Measurements from ENCODE around the gene PPDPF. TPM values are rescaled to one million over a fixed set of nuclear protein-coding genes. Genes with fewer than 3 reads are reported as not detected.

PPDPF gene
- total RNA-seq, 4 donors from 2014 or later: 142 to 613 (median 338) TPM

GRCh38 chr20:63492982-63493381 lies 27.6 kb upstream of the PPDPF start:
- intact Hi-C loops (cut with DNase I): no loop called here
- DNase-seq: no peak
- peaks cover 5 to 25% (median 11%) of the 10 kb centered on the region in 3 donors for H3K4me1 ChIP-seq
- 79 to 87% methylated on average over 9 to 14 of the region's 14 CpGs for WGBS, 2 donors
- TF ChIP-seq POLR2A (IDR thresholded peaks at IDR 0.05): no peak
- TF ChIP-seq, protein P1, sequence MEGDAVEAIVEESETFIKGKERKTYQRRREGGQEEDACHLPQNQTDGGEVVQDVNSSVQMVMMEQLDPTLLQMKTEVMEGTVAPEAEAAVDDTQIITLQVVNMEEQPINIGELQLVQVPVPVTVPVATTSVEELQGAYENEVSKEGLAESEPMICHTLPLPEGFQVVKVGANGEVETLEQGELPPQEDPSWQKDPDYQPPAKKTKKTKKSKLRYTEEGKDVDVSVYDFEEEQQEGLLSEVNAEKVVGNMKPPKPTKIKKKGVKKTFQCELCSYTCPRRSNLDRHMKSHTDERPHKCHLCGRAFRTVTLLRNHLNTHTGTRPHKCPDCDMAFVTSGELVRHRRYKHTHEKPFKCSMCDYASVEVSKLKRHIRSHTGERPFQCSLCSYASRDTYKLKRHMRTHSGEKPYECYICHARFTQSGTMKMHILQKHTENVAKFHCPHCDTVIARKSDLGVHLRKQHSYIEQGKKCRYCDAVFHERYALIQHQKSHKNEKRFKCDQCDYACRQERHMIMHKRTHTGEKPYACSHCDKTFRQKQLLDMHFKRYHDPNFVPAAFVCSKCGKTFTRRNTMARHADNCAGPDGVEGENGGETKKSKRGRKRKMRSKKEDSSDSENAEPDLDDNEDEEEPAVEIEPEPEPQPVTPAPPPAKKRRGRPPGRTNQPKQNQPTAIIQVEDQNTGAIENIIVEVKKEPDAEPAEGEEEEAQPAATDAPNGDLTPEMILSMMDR (IDR thresholded peaks at IDR 0.05): no peak
- no peaks in the 10 kb centered on the region for H3K36me3 ChIP-seq
- no peak overlapping the region for H3K27ac ChIP-seq
- H3K4me3 ChIP-seq: no peak overlapping the region
- no peaks in the 10 kb centered on the region for H3K9me3 ChIP-seq
- peaks cover 0 to 80% (median 9%) of the 10 kb centered on the region in 4 donors for H3K27me3 ChIP-seq

DNA sequence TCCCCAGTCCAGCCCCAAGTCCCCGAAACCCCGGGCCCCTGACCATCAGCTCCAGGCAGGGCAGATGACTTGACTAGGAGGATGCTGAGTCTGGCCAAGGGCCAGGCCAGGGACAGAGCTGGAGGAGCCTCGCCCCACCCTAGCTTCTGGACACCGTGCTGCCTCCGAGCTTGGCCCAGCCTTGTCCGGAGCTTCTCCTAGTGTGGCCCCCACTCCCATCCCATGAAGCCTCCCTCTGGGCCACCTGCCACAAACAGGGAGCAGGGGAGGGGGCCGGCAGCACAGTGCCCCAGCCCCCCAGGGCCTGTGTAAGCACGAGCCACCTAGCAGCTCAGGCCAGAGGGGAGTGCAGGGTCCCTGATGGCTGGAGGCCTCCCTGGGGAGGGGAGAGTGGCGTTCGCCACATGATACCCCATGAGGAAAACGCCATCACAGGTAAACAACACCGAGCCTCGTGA lies 27.0 kb upstream of the PPDPF start:
- no peaks in the 10 kb centered on the region for H3K36me3 ChIP-seq
- intact Hi-C loops (cut with DNase I): no loop called here
- H3K27me3 ChIP-seq: peaks cover 0 to 80% (median 13%) of the 10 kb centered on the region in 4 donors
- WGBS, 2 donors: 51% methylated on average over 12 of the region's 13 CpGs; no CpG with 5 or more reads in 1 of the 2 donors
- no peak overlapping the region for H3K4me3 ChIP-seq
- H3K9me3 ChIP-seq: no peaks in the 10 kb centered on the region
- no peak for TF ChIP-seq POLR2A (IDR thresholded peaks at IDR 0.05)
- TF ChIP-seq, protein P1 (IDR thresholded peaks at IDR 0.05): no peak
- no peak for DNase-seq
- H3K4me1 ChIP-seq: peaks cover 9 to 26% (median 18%) of the 10 kb centered on the region in 3 donors
- H3K27ac ChIP-seq: no peak overlapping the region

DNA sequence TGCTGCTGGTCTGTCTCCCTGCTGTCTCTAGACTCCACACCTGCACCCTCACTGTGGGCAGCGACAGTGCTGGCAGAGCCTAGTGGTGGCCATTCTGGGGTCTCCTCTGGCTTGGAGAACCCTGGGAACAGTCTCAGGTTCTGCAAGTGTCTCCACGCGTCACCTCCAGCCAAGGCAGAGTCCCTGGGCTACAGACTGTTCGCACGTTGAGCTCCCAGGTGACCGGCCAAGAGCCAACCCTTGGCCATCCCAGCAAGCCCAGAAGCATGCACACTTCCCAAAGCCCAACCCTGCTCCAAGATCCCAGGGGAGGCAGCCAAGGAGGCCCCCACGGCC lies 26.5 kb upstream of the PPDPF start:
- Histone ChIP-seq H3K4me3 (no peak overlapping the region), H3K36me3 (no peaks in the 10 kb centered on the region), H3K9me3 (no peaks in the 10 kb centered on the region), H3K27me3 (peaks cover 0 to 80% (median 11%) of the 10 kb centered on the region in 4 donors), H3K4me1 (peaks cover 9 to 31% (median 22%) of the 10 kb centered on the region in 3 donors), H3K27ac (no peak overlapping the region)
- no peak for DNase-seq
- TF ChIP-seq, protein P1 (IDR thresholded peaks at IDR 0.05): no peak
- TF ChIP-seq POLR2A (IDR thresholded peaks at IDR 0.05): no peak
- WGBS, 2 donors: no CpG with 5 or more reads among the region's 7 CpGs
- intact Hi-C loops (cut with DNase I): no loop called here

DNA sequence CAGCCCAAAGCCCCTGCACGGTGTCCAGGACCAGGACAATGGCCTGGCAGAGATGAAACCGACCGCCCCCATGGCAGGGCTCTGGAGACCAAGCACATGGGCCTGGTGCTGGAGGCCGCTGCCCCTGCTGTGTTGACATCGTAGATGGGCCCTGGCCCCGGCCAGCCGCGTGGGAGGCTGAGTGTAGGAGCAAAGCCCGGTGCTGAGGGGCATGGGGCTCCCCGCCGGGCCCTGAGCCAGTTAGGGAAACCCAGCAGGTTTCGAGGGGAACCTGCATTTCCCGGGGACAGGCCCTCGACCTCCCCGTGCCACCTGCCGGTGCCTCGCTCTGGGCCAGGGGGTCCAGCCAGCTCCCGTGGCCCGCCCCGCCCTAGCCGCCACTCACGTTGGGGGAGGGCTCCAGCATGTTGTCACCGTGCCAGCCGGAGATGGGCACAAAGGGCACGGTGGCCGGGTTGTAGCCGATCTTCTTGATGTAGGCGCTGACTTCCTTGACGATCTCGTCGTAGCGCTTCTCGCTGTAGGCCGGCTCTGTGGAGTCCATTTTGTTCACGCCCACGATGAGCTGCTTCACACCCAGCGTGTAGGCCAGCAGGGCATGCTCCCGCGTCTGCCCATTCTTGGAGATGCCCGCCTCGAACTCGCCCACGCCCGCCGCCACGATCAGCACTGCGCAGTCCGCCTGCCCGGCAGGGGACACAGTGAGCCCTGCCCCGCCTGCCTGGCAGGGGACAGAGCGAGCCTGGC lies 26.0 kb upstream of the PPDPF start:
- no peaks in the 10 kb centered on the region for H3K9me3 ChIP-seq
- no peak for DNase-seq
- H3K27ac ChIP-seq: no peak overlapping the region
- intact Hi-C loops (cut with DNase I): no loop called here
- H3K4me3 ChIP-seq: no peak overlapping the region
- H3K27me3 ChIP-seq: peaks cover 0 to 80% (median 13%) of the 10 kb centered on the region in 4 donors
- TF ChIP-seq POLR2A (IDR thresholded peaks at IDR 0.05): no peak
- TF ChIP-seq, protein P1 (IDR thresholded peaks at IDR 0.05): no peak
- H3K36me3 ChIP-seq: no peaks in the 10 kb centered on the region
- 40% methylated on average over 2 of the region's 51 CpGs; no CpG with 5 or more reads in 1 of the 2 donors for WGBS, 2 donors
- peaks cover 13 to 36% (median 28%) of the 10 kb centered on the region in 3 donors for H3K4me1 ChIP-seq

DNA sequence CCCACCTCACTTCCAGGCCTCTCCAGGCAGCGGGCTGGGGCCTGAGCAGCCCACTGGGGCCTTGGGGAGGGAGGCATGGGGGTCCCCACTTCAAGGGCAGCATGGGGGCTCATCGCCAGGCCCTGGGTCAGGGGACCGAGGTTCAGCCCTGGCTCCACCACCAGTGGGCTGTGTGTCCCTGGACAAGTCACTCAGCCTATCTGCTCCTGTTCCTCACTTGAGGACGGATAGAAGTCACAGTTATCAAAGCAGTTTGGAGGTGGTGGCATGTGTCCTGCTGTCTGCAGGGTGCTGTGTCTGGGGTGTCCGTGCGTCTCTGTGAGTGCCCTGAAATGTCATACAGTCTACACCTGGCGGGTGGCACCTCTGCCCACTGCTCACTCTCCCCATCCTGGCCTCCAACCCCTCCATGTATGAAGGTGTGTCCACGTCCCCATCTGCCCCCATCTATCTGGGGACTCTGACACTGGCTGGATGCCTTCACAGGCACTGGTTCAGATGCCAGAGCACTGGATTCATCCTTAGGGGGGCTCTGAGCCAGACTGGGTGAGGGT lies 25.3 kb upstream of the PPDPF start:
- Histone ChIP-seq H3K9me3 (no peaks in the 10 kb centered on the region), H3K36me3 (no peaks in the 10 kb centered on the region), H3K4me1 (peaks cover 15 to 39% (median 29%) of the 10 kb centered on the region in 3 donors), H3K27me3 (peaks cover 0 to 80% (median 16%) of the 10 kb centered on the region in 4 donors), H3K27ac (no peak overlapping the region), H3K4me3 (no peak overlapping the region)
- 25 to 100% methylated on average over 1 to 2 of the region's 8 CpGs for WGBS, 2 donors
- TF ChIP-seq, protein P1 (IDR thresholded peaks at IDR 0.05): no peak
- TF ChIP-seq POLR2A (IDR thresholded peaks at IDR 0.05): no peak
- DNase-seq: no peak
- intact Hi-C loops (cut with DNase I): no loop called here
